ENCODE results near the gene NTRK2. TPM values are rescaled to one million over a fixed set of nuclear protein-coding genes. Genes with fewer than 3 reads are reported as not detected.

Gene NTRK2
- total RNA-seq, 1 donor from 2014 or later: 0.07 TPM

DNA sequence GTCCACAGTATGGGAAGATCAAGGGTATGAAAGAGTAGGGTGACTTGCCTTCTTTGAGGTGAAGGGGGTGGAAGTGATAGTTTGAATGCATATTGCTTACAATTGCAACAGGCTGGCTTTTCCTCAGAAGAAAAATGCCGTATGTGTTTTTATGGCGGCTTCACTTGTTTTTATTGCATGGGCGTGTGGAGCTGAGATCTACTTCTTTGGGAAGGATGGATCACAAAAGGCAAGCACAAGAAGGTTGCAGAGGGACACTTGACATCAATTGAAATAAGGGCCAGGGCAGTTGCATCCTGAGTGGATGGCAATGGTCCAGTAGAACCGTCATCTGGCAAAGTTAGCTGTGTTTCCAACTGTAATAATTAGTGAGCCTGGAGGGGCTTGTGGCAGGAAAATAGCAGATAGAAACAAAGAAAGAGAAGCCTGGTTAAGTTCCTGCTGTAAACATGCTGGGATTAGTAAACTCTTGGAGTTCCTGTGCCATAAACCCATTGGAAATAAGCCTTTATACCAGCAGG is 138.4 kb downstream of the NTRK2 start:
- no peak for DNase-seq
- CTCF ChIA-PET: no interaction called here
- Mint-ChIP-seq H3K36me3 (ENCODE audit: low read depth) (no peaks in the 10 kb centered on the region), H3K27ac (no peak overlapping the region), H3K4me1 (no peaks in the 10 kb centered on the region), H3K9me3 (no peaks in the 10 kb centered on the region), H3K27me3 (no peaks in the 10 kb centered on the region), H3K4me3 (no peak overlapping the region)
- POLR2A ChIA-PET: no interaction called here
- TF ChIP-seq, protein P1, sequence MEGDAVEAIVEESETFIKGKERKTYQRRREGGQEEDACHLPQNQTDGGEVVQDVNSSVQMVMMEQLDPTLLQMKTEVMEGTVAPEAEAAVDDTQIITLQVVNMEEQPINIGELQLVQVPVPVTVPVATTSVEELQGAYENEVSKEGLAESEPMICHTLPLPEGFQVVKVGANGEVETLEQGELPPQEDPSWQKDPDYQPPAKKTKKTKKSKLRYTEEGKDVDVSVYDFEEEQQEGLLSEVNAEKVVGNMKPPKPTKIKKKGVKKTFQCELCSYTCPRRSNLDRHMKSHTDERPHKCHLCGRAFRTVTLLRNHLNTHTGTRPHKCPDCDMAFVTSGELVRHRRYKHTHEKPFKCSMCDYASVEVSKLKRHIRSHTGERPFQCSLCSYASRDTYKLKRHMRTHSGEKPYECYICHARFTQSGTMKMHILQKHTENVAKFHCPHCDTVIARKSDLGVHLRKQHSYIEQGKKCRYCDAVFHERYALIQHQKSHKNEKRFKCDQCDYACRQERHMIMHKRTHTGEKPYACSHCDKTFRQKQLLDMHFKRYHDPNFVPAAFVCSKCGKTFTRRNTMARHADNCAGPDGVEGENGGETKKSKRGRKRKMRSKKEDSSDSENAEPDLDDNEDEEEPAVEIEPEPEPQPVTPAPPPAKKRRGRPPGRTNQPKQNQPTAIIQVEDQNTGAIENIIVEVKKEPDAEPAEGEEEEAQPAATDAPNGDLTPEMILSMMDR (IDR thresholded peaks at IDR 0.05): no peak
- intact Hi-C loops (cut with micrococcal nuclease): no loop called here
- no peak for ATAC-seq (ENCODE audit: low read depth)

DNA sequence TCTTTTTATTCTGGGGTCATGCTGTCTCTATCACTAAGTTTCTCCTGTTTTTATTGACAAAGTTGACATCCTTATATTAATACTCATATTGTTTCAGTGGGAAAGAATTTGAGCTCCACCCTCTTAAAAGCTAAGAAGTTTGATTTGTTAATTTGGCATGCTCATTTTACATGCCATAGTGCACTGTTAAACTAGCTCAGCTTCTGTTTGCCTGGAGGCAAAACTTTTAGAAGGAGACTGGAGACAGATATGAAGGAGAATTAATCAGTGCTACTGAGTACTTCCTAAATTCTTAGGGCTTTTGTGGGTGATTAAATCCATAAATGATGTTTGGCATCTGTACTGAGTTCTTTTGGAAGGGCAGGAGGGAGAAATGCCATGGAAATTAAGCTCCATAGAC is 138.9 kb downstream of the NTRK2 start:
- ChIA-PET POLR2A (no interaction called here), CTCF (no interaction called here)
- intact Hi-C loops (cut with micrococcal nuclease): no loop called here
- TF ChIP-seq, protein P1 (IDR thresholded peaks at IDR 0.05): no peak
- ATAC-seq (ENCODE audit: low read depth): no peak
- H3K27me3 Mint-ChIP-seq: no peaks in the 10 kb centered on the region
- H3K9me3 Mint-ChIP-seq: no peaks in the 10 kb centered on the region
- H3K27ac Mint-ChIP-seq: no peak overlapping the region
- no peaks in the 10 kb centered on the region for H3K4me1 Mint-ChIP-seq
- no peak for DNase-seq
- H3K4me3 Mint-ChIP-seq: no peak overlapping the region
- H3K36me3 Mint-ChIP-seq (ENCODE audit: low read depth): no peaks in the 10 kb centered on the region

DNA sequence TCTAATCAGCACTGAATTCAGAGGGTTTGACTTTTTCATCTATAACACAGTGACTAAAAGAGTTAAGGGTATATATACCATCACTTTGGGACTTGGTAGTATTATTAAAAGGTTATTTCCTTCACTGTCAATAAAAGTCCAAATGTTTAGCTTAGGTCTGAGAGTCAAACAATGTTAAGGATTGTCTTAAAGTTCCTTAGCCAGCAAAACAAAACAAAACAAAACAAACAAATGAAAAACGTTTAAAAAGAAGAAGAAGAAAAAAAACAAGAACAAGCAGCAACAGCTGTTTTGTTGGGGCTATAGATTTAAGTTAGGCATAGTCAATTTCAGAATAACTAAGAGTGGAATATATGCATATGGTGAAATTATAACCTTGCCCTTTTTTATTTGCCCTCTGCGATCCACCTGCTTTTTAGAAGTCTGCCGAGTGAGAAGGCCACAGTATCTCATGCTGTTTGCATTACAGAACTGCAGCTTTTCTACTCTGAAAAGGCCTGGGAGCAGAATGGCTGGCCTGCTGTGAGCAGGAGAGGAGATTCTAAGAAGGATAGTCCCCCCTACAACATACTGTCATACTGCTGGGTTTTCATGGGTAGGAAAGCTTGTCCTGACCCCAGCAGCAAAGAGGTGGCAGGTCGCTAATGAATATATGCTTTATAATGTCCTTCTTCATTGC is 141.7 kb downstream of the NTRK2 start:
- no peak overlapping the region for H3K27ac Mint-ChIP-seq

DNA sequence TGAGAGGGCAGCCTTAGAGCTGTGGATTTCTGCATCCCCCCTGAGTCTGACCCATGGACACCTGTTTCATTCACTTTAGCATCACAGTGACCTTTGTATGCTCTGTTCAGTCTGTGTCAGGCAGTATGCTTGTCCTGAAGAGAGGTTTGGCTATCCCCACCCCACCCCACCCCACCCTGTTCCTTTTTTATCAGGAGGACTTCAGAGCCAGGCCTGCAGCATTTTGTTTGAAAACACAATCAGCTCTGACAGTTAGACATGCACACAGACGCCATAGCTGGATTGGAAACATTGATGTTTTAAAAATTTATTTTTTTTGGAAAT is 142.2 kb downstream of the NTRK2 start:
- no peaks in the 10 kb centered on the region for H3K27me3 Mint-ChIP-seq
- H3K27ac Mint-ChIP-seq: no peak overlapping the region
- CTCF ChIA-PET: no interaction called here
- TF ChIP-seq, protein P1 (IDR thresholded peaks at IDR 0.05): no peak
- POLR2A ChIA-PET: no interaction called here
- ATAC-seq (ENCODE audit: low read depth) (no peak), DNase-seq (no peak)
- no peak overlapping the region for H3K4me3 Mint-ChIP-seq
- intact Hi-C loops (cut with micrococcal nuclease): no loop called here
- H3K4me1 Mint-ChIP-seq: no peaks in the 10 kb centered on the region
- H3K36me3 Mint-ChIP-seq (ENCODE audit: low read depth): no peaks in the 10 kb centered on the region
- no peaks in the 10 kb centered on the region for H3K9me3 Mint-ChIP-seq

More for the DNA sequence above, 141.7 kb downstream of the NTRK2 start:
- POLR2A ChIA-PET: no interaction called here
- CTCF ChIA-PET: no interaction called here
- DNase-seq (no peak), ATAC-seq (ENCODE audit: low read depth) (no peak)
- Mint-ChIP-seq H3K4me3 (no peak overlapping the region), H3K4me1 (no peaks in the 10 kb centered on the region), H3K36me3 (ENCODE audit: low read depth) (no peaks in the 10 kb centered on the region), H3K9me3 (no peaks in the 10 kb centered on the region), H3K27me3 (no peaks in the 10 kb centered on the region)
- intact Hi-C loops (cut with micrococcal nuclease): no loop called here
- TF ChIP-seq, protein P1 (IDR thresholded peaks at IDR 0.05): no peak

DNA sequence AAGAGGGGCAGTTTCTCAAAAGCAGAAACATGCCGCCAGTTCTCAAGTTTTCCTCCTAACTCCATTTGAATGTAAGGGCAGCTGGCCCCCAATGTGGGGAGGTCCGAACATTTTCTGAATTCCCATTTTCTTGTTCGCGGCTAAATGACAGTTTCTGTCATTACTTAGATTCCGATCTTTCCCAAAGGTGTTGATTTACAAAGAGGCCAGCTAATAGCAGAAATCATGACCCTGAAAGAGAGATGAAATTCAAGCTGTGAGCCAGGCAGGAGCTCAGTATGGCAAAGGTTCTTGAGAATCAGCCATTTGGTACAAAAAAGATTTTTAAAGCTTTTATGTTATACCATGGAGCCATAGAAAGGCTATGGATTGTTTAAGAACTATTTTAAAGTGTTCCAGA is 142.8 kb downstream of the NTRK2 start:
- ChIA-PET POLR2A (no interaction called here), CTCF (no interaction called here)
- no peaks in the 10 kb centered on the region for H3K27me3 Mint-ChIP-seq
- TF ChIP-seq, protein P1 (IDR thresholded peaks at IDR 0.05): no peak
- intact Hi-C loops (cut with micrococcal nuclease): no loop called here
- H3K9me3 Mint-ChIP-seq: no peaks in the 10 kb centered on the region
- no peaks in the 10 kb centered on the region for H3K36me3 Mint-ChIP-seq (ENCODE audit: low read depth)
- ATAC-seq (ENCODE audit: low read depth) (no peak), DNase-seq (no peak)
- no peaks in the 10 kb centered on the region for H3K4me1 Mint-ChIP-seq
- no peak overlapping the region for H3K4me3 Mint-ChIP-seq
- H3K27ac Mint-ChIP-seq: no peak overlapping the region

Measured in activated B cell treated with CpG ODN at 0.5 μM for 24 hours (primary cell).